Raji (cell line): ENCODE results near the gene PHGDH.

Experiments
- POLR2A ChIP-seq: IDR thresholded peaks from 2 replicates; pipeline ENCODE4 v1.6.1; 2011; ENCODE audit warnings: low read depth, low read length, control low read depth; ENCODE audit not compliant: insufficient read depth

The PHGDH gene

DNA sequence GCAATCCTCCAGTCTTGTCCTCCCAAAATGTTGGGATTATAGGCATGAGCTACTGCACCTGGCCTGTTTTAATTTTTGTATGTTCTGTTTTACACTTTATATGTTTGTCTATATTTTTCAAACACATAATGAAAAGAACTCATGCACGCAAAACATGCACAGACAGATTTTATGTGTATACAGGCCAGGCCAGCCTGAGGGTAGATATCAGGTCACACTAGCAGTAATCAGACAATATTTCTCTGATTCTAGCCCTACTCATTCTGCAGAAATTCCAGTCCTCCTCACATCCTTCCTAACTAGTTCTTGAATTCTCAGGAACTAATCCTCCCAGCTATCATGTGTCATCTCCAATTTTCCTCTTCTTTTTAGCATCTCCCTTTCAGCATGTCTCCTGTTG is 27.8 kb upstream of the PHGDH start:
- no peak for TF ChIP-seq POLR2A

DNA sequence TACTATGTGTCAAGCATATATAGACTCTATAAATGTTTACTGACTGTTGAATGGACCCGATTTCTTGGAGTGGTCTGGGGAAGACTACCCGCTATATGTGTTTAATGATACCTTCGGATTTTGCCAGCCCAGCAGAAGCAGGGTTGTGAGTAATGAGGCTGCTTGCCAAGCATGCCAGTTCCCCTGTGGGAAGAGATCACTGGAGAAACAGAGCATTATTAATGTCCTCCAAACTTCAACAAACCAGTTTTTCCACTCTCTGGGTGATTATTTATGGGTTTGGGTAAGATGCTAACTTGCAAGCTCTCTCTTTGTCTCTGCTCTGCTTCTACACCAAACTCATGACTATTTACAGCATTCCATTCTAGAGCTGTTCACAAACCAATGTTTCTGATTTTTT is 25.1 kb upstream of the PHGDH start:
- no peak for TF ChIP-seq POLR2A

DNA sequence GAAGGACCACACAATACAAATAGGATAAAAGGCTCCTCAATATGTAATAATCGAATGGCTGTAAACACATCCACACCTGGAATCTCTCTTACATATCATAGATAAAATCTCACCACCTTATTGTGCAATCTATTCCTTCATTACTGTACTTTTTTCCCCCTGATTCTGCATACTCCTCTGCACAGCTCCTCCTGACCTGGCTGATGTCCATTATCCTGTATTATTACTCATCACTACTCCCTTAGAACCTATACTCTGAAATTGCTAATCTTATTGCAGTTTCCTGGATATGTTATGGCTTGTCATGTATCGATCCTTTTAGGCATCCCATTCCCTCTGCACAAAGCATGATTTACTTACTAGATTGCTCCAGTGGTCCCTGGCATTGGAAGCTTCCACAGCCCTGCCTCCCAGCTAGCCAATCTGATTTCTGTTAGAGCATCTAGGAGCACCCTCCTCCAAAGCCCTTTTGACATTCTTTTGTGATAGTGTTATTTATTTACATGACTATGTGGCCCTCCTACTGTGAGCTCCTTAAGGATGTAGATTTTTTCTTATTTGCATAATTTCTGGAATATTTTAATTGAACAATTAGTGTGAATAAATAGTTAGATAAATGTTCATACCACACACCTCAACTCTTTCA is 24.2 kb upstream of the PHGDH start:
- TF ChIP-seq POLR2A: no peak

DNA sequence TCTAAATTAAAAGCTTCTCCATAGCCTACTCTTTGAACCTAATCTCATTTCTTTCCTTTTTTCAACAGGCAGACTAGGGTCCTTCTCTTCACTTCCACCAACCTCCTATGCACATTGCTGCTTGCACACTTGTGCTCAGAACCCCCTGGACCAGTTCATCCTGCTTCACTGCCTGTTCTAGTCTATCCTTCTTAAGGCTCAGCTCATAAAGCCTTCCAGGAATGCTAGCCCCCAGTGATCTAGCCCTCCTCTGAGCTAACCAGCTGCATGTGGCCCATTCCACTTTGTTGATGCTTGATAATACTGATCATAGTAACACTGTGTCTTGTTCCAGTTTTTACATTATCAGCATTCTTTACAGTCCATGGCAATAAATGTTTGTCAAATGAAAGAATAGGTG is 22.9 kb upstream of the PHGDH start:
- TF ChIP-seq POLR2A: no peak

DNA sequence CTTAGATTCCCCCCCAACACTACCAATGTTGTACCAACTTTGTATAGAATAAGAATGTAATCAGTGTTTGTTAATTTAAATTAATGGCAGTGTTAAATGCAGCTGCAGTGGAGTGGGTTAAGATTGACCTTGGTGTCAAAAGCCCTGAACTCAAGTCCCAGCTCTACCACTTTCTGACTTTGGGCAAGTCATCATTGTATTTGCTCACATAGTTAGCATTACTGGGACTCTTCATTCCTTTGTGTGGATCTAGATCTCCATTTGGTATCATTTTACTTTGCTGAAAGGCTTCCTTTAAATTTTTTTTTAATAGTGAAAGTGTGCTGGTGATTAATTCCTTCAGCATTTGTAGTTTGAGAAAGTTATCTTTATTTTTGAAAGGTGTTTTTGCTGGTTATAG is 22.2 kb upstream of the PHGDH start:
- TF ChIP-seq POLR2A: no peak

DNA sequence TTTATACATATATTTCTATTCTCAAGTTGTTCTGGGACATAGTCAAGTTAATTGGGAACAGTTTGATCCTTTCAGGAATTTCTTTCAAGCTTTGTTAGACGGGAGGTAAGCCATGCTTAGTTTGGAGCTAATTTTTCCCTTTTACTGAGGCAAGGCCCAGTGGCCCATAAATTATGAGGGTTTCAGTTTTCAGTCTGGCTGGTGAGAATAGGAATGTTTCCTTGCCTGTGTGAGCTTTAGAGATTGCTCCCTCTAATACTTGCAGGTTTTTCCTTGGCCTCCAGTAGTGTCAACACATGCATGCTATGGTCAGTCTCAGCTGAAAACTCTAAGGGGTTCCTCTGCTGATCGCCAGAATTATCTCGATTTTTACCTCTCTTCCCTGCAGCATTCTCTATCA is 14.1 kb upstream of the PHGDH start:
- TF ChIP-seq POLR2A: no peak

- TF ChIP-seq POLR2A: no peak
Observed at GRCh38 chr1:119700326-119700725, 11.4 kb upstream of the PHGDH start.

DNA sequence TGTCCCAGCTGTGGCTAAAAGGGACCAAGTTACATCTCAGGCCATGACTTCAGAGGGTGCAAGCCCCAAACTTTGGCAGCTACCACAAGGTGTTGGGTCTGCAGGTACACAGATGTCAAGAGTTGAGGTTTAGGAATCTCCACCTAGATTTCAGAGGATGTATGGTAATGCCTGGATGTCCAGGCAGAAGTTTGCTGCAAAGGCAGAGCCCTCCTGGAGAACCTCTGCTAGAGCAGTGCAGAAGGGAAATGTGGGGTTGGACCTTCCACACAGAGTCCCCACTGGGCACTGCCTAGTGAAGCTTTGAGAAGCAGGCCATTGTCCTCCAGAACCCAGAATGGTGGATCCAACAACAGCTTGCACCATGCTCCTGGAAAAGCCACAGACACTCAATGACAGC is 10.1 kb upstream of the PHGDH start:
- no peak for TF ChIP-seq POLR2A

DNA sequence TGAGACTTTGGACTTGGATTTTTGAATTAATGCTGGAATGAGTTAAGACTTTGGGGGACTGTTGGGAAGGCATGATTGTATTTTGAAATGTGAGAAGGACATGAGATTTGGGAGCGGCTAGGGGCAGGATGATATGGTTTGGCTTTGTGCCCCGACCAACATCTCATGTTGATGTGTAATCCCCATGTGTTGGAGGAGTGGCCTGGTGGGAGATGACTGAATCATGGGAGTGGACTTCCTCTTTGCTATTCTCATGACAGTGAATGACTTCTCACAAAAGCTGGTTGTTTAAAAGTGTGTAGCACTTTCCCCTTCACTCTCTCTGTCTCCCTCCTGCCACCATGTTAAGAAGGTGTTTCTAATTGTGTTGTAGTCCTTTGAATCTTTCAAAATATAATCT is 9.3 kb upstream of the PHGDH start:
- no peak for TF ChIP-seq POLR2A

- no peak for TF ChIP-seq POLR2A
Observed at GRCh38 chr1:119703666-119704450, 7.9 kb upstream of the PHGDH start.

GRCh38 chr1:119712342-119713038 is 756 bp downstream of the PHGDH start:
- TF ChIP-seq POLR2A: peak; percentile 71

DNA sequence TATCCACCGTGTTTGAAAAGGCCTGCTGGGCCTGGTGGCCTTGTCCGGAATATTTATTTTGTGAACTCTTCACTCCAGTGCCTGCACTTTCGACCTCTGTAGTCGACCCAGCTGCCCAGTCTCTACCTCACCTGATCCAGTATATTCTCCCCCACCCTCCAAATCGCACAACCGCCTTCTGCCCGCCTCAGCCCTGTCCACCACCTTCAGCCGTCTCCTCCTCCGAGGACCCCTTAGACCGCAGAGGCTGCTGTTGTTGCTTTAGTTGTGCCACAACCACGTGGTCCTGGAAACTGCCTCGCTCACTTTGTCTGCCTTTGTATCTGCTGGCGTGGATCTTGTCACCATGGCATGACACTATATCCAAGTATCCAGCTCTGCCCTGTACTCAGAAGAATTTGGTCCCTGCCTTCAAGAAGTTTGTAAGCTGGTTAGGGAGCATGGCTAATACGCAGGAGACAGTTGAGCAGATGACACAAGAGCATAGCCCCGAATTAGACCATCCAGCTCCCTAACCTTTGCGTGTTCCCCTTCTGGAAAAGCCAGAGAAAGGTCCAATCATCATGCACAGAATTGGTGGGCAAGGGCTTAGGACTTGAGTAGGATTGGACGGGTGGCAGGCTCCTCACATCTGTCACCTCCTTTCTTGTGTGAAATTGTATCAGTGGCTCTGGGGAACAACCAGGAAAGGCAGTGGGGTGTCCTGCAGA is 1.5 kb downstream of the PHGDH start:
- no peak for TF ChIP-seq POLR2A

GRCh38 chr1:119713749-119714456 is 2.2 kb downstream of the PHGDH start:
- no peak for TF ChIP-seq POLR2A

DNA sequence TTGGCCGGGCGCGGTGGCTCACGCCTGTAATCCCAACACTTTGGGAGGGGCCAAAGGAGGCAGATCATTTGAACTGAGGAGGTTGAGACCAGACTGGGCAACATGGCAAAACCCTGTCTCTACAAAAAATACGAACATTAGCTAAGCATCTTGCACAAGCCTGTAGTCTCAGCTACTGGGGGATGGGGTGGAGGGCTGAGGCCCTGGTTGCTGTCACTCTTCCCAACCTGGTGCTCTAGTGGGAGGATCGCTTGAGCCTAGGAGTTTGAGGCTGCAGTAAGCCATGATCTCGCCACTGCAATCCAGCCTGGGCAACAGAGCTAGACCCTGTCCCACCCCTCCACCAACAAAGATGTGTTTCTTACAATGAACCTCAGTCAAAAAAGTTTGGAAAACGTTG is 2.8 kb downstream of the PHGDH start:
- TF ChIP-seq POLR2A: no peak

DNA sequence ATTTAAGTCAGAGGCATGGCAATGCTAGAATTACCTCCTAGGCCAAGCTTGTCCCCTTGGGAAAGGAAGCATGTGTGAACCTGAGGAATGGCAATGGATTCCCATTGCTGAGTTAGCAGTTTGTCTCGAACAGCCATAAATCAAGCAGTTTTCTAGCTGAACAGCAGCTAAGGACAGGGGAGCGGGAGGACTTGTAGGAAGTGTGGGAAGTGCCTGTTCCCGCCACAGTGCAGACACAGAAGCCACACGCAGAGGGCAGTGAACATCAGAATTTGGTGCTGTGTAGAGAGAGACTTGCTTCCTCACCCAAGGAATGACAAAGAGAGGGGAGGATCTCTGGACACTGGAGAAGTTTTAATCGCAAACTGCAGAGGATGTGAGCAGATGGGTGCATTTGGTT is 3.8 kb downstream of the PHGDH start:
- TF ChIP-seq POLR2A: no peak

DNA sequence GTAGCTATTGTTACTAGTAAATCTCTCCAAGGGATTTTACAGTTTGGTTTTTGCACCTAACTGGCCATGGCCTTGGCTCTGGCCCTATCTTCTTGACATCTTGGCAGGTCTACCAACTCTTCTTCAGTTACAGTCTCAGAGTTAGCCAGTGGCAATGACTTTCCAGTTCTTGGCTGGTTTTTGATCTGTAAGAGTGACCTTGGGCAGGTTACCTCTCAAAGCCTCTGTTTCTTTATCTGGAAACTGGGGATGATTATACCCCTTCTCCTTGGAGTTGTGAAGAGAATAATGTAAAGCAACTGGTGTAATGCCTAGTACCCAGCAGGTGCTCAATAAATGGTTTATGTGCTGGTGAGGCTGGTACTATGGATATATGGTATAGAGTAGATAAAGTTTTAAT is 6.7 kb downstream of the PHGDH start:
- no peak for TF ChIP-seq POLR2A

GRCh38 chr1:119718972-119719371 is 7.2 kb downstream of the PHGDH start:
- no peak for TF ChIP-seq POLR2A
